Activated CD8-positive, alpha-beta memory T cell treated with anti-CD3 and anti-CD28 coated beads for 48 hours (primary cell): ENCODE data around the gene BPNT1.
"Not testable (repeated sequence)": the region's sequence is repeated elsewhere in the genome, so short reads cannot be mapped to it uniquely, and the experiment has no call there.

ENCODE experiments used
- DNase-seq, 3 experiments: peaks; one replicate each; pipeline ENCODE4 v3.0.0-alpha.2; 2020; ENCODE audit warnings: low read depth in 2 of 3, low spot score in 2 of 3

The BPNT1 gene

GRCh38 chr1:220089650-220090556 lies at the start of gene BPNT1:
TSS of gene BPNT1 (minus strand) at chr1:220089788. CDS start at chr1:220079846, 9,942 bp downstream.
- peak; percentile 83 to 98 (median 94) for DNase-seq

- DNase-seq = no peak
Observed at GRCh38 chr1:220137019-220137786, 47.6 kb upstream of the BPNT1 start.

GRCh38 chr1:220135755-220136154 lies 46.2 kb upstream of the BPNT1 start:
- no peak for DNase-seq

GRCh38 chr1:220129479-220130210 lies 40.1 kb upstream of the BPNT1 start:
- DNase-seq = no peak

- no peak for DNase-seq
Observed at GRCh38 chr1:220127076-220127475, 37.5 kb upstream of the BPNT1 start.

GRCh38 chr1:220124542-220124941 lies 35.0 kb upstream of the BPNT1 start:
- DNase-seq = no peak

GRCh38 chr1:220123889-220124288 lies 34.3 kb upstream of the BPNT1 start:
- DNase-seq = no peak

- no peak for DNase-seq
Observed at GRCh38 chr1:220123066-220123465, 33.5 kb upstream of the BPNT1 start.

- no peak for DNase-seq
Observed at GRCh38 chr1:220121791-220122530, 32.4 kb upstream of the BPNT1 start.

- DNase-seq = no peak
Observed at GRCh38 chr1:220119043-220119512, 29.5 kb upstream of the BPNT1 start.

- DNase-seq = no peak
Observed at GRCh38 chr1:220113136-220113695, 23.6 kb upstream of the BPNT1 start.

- not testable (repeated sequence) for DNase-seq
Observed at GRCh38 chr1:220112600-220112999, 23.0 kb upstream of the BPNT1 start.

- DNase-seq = not testable (repeated sequence)
Observed at GRCh38 chr1:220110473-220110872, 20.9 kb upstream of the BPNT1 start.

GRCh38 chr1:220099826-220100225 lies 10.2 kb upstream of the BPNT1 start:
- no peak for DNase-seq

GRCh38 chr1:220094016-220094911 lies 4.7 kb upstream of the BPNT1 start, which contains the start of gene IARS2:
TSS of gene IARS2 (plus strand) at chr1:220094132. CDS start at chr1:220094217, 85 bp downstream.
- peak; percentile 69 to 77 (median 74) for DNase-seq

GRCh38 chr1:220093361-220094015 lies 3.9 kb upstream of the BPNT1 start:
- no peak for DNase-seq

GRCh38 chr1:220092694-220093093 lies 3.1 kb upstream of the BPNT1 start:
- no peak for DNase-seq

GRCh38 chr1:220086261-220086686 lies 3.3 kb downstream of the BPNT1 start:
- not testable (repeated sequence) for DNase-seq
